NB4 (cell line): ENCODE results near the gene RRP8.

Source experiments
- DNase-seq: peaks from one replicate; pipeline ENCODE4 v3.0.0; 2010; ENCODE audit warnings: low read depth
- H3K4me3 ChIP-seq: one replicate; pipeline ENCODE4 v1.5.1; 2011; ENCODE audit warnings: mild to moderate bottlenecking, low read depth, low read length, moderate library complexity
- MYC ChIP-seq: IDR thresholded peaks from 2 replicates; pipeline ENCODE4 v1.6.1; 2011; ENCODE audit warnings: low read depth, low read length
- POLR2A ChIP-seq: IDR thresholded peaks from 2 replicates; pipeline ENCODE4 v1.6.1; 2011; ENCODE audit warnings: mild to moderate bottlenecking; ENCODE audit not compliant: insufficient read length; ENCODE audit errors: extremely low read depth
- TF ChIP-seq, protein P1 (sequence below): IDR thresholded peaks from 2 replicates; pipeline ENCODE4 v1.6.1; 2011; ENCODE audit warnings: low read depth, low read length
- TF ChIP-seq, protein P2 (sequence below): IDR thresholded peaks from one replicate; pipeline ENCODE4 v1.5.1; 2012; ENCODE audit warnings: low read depth, low read length

Gene RRP8

DNA sequence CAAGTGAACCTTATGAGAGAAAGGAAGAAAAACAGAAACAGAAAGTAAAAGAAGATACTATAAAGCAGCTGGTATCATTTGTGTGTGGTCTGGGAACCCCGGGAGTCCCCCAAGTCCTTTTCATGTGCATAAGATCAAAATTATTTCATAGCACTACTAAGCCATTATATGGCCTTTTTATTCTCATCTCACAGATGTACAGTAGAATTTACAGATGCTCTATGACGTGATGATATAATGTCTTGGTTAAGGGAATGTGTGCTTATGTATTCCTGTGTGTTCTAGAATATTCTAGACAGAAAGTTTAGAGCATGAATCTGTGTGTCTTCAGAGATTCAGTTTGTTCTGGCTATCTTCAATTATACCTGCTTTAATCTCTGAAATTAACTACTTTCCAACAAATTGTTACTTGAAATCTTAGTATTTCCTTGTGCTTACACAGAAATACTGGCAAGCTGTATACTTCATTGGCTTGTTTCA lies 24.4 kb upstream of the RRP8 start:
- no peak for DNase-seq
- H3K4me3 ChIP-seq, result no peak overlapping the region
- TF ChIP-seq, protein P1, sequence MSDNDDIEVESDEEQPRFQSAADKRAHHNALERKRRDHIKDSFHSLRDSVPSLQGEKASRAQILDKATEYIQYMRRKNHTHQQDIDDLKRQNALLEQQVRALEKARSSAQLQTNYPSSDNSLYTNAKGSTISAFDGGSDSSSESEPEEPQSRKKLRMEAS, result no peak
- TF ChIP-seq POLR2A (no peak), MYC (no peak)
- TF ChIP-seq, protein P2, sequence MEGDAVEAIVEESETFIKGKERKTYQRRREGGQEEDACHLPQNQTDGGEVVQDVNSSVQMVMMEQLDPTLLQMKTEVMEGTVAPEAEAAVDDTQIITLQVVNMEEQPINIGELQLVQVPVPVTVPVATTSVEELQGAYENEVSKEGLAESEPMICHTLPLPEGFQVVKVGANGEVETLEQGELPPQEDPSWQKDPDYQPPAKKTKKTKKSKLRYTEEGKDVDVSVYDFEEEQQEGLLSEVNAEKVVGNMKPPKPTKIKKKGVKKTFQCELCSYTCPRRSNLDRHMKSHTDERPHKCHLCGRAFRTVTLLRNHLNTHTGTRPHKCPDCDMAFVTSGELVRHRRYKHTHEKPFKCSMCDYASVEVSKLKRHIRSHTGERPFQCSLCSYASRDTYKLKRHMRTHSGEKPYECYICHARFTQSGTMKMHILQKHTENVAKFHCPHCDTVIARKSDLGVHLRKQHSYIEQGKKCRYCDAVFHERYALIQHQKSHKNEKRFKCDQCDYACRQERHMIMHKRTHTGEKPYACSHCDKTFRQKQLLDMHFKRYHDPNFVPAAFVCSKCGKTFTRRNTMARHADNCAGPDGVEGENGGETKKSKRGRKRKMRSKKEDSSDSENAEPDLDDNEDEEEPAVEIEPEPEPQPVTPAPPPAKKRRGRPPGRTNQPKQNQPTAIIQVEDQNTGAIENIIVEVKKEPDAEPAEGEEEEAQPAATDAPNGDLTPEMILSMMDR, result no peak

DNA sequence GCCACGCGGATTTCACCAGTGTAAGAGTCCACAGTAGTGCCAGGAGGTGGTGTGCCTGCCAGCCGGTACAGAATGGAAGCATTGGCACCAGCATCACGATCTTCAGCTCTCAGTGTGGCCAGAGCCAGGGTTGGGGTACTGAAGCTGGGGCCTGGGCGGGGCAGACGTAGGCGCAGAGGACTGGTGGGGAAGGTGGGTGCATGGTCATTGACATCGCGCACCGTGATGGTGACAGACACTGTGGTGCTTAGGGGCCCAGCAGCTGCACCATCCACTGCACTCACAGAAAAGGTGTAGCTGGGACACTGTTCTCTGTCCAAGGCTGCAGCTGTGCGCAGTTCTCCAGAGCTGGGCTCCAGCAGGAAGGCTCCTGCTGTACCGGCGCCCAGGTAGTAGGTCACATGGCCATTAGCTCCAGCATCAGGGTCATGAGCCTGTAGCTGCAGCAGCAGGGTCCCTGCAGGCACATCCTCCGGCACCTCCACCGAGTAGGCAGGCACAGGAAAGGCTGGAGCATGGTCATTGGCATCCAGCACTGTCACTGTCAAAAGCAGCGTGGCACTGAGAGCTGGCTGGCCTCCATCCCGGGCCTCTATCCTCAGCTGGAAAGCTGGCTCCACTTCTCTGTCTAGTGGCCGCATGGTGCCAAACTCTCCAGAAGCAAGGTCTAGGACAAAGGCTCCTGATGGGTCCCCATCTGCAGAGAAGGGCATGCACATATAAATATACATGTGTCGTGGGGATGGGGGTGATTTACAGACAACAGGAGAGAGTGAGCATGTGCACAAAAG lies 23.8 kb upstream of the RRP8 start:
- TF ChIP-seq POLR2A, result no peak
- TF ChIP-seq MYC, result no peak
- no peak overlapping the region for H3K4me3 ChIP-seq
- DNase-seq, result no peak

DNA sequence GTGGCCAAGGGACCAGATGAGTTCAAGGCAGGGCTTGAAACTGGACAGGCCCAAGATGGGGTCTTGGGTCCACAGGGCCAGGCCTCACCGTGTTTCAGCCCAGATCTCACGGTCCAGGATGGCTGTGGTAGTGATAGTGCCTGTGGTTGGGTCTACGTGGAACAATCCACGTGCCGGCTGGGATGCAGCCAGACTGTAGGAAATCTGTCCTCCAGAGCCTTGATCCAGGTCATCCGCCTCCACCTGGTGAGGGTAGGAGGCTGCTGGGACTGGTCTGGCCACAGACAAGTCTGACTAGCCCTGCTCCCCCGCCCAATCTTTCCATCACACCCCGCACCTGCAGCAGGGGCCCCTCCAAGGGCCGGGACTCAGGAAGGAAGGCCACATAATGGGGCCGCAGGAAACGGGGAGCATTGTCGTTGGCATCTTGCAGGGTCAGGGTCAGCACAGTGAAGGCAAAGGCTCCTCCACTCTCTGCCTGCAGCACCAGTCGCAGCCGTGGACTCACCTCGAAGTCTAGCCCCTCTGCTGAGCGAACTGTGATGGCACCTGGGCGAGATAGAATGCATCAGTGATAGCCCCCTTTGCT lies 22.5 kb upstream of the RRP8 start:
- no peak for DNase-seq
- no peak overlapping the region for H3K4me3 ChIP-seq
- TF ChIP-seq POLR2A (no peak), MYC (no peak)
- TF ChIP-seq, protein P2, result no peak
- TF ChIP-seq, protein P1, result no peak

DNA sequence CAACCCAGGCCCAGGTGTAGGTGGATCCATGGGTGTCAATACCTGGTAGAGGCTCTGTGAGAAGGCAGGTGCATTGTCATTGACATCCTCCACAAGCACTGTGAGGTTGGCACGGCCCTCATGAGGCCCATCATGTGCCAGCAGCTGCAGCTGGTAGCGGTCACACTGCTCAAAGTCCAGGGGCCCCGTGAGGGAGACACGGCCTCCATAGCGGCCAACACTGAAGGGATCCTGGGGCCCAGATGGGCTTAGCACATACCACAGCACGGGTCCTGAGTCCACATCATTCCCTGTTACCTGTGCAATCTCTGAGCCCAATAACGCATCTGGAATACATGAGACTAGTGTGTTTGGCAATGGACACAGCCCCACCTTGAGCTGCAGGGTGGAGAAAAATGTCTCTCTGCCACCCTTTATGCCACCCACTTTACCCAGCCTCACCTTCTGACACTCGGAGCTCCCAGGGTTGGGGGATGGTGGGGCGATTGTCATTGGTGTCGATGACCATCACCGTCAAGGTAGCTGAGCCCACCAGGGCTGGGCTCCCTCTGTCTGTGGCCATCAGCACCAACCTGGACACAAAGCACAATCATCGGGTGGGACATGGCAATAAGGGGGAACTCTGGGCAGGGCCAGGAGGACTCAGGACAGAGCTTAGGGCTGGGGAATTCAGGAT lies 21.9 kb upstream of the RRP8 start:
- TF ChIP-seq POLR2A (no peak), MYC (no peak)
- TF ChIP-seq, protein P1, result no peak
- TF ChIP-seq, protein P2, result no peak
- H3K4me3 ChIP-seq, result no peak overlapping the region
- DNase-seq, result no peak

DNA sequence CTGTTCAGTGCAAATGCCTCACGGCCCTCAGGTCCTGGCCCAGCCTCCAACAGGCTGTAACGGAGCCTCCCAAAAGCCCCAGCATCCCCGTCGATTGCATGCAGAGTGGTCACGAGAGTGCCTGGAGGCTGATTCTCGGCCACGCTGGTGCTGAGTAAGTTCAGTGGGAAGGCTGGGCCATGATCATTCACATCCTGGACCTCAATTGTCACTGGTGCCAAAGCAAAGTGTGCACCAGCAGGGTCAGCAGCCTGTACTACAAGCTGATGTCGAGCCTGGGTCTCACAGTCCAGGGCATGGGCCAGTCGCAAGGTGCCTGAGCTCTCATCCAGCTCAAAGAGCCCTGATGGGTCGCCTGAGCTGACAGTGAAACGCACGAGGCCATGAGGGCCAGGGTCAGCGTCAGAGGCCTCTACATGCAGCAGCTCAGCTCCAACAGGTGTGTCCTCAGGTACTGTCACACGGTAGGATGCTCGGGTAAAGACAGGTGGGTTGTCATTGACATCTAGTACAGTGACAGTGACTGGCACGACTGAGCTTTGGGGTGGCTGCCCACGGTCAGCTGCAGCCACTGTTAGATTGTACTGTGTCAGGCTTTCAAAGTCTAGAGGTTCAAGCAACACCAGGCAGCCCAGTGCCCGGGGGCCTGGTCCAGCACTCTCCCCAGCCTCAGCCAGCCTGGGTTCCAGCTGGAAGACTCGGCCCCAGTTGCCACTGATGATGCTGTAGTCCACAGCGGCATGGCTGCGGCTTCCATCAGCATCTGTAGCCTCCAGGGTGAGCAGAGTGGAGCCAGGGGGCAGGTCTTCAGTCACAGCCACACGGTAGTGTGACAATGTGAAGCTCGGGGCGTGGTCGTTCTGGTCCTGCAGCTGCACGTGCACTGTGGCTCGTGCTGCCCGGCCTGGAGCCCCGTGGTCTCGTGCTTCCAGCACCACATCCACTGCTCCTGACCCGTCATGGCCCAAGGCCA lies 20.3 kb upstream of the RRP8 start:
- no peak for DNase-seq
- no peak for TF ChIP-seq POLR2A
- TF ChIP-seq, protein P1, result no peak
- TF ChIP-seq, protein P2, result no peak
- TF ChIP-seq MYC, result no peak
- H3K4me3 ChIP-seq, result no peak overlapping the region
